SU-DHL-6 (cell line): ENCODE data around the gene ATAD2B.

Source experiments
- CTCF ChIP-seq: fragments of 200-600 bp; sonication (generic); IDR thresholded peaks from one replicate; pipeline ENCODE4 v1.5.1; 2017; ENCODE audit warnings: antibody characterized with exemption, mild to moderate bottlenecking, low read length, moderate library complexity; ENCODE audit not compliant: insufficient read depth, poor library complexity, severe bottlenecking
- EZH2phosphoT487 ChIP-seq: fragments of 200-600 bp; sonication (generic), shearing (Covaris generic); conservative IDR thresholded peaks from 2 replicates; pipeline ENCODE4 v1.6.1; 2018; ENCODE audit warnings: mild to moderate bottlenecking, antibody characterized with exemption, low read length, moderate library complexity, mixed read lengths

- no peak for TF ChIP-seq CTCF
- TF ChIP-seq EZH2phosphoT487 = no peak
Measured at GRCh38 chr2:23711979-23712755, 214.8 kb downstream of the ATAD2B start.
